ENCODE results near the gene ST7L.

The ST7L gene

GRCh38 chr1:112478314-112478713 is 140.6 kb downstream of the ST7L start:
- no peak for DNase-seq

DNA sequence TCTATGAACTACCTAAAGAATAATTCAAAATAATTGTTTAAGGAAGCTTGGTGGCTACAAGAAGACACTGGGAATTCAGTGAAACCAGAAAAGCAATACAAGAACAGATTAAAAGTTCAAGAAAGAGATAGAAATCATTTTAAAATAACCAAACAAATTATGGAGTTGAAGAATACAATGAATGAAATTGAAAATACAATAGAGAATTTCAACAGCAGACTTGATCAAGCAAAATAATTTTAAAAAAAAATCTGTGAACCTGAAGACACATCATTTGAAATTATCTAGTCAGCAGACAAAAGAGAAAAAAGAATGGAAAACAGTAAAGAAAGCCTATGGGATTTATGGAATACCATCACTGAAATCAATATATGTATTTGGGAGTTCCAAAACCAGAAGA is 141.4 kb downstream of the ST7L start:
- no peak for DNase-seq

Data from fibroblast of skin of right quadriceps (primary cell).